GM18508 (cell line): ENCODE results near the gene FAM219A.
"Not testable (repeated sequence)": the region's sequence is repeated elsewhere in the genome, so short reads cannot be mapped to it uniquely, and the experiment has no call there.

Experiments
- ATAC-seq: cut with Tn5 transposase; IDR thresholded peaks from one replicate; pipeline ENCODE4 v1.9.1; 2021; ENCODE audit warnings: moderate number of reproducible peaks; ENCODE audit not compliant: insufficient read depth, unreplicated experiment

The FAM219A gene

GRCh38 chr9:34379334-34380033, 78.9 kb downstream of the FAM219A start:
- ATAC-seq: no peak

DNA sequence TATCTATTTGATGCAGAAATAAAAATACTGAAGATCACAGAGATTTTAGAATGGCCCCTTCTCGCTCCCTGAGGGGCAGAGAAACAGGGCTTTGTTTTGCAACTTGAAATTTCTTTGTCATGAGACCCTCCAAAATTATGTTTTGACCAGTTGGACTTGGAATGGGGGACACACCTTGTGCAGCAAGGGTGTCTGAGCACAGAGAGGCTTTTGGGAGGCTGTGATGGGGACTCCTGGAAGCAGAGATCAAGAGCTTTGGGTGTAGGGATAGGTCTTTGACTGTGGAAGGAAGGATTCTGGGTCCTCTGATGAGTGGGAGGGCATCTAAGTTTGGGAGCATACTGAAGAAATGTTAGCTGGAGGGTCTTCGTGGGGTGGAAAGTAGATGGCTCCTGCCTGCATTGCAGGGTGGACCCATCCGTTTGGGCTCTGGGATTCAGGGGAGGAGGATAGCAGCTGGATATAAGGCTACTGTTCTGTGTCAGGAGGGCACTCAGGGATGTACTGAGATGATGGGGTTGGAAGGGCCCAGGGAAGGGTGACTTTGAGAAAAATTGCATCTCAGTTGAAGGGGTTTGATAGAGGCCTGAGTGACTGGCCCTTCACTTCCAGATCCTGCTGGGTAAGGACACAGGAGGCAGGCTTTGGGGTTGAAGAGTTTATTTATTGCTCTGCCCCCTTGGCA, 79.9 kb downstream of the FAM219A start:
- no peak for ATAC-seq

DNA sequence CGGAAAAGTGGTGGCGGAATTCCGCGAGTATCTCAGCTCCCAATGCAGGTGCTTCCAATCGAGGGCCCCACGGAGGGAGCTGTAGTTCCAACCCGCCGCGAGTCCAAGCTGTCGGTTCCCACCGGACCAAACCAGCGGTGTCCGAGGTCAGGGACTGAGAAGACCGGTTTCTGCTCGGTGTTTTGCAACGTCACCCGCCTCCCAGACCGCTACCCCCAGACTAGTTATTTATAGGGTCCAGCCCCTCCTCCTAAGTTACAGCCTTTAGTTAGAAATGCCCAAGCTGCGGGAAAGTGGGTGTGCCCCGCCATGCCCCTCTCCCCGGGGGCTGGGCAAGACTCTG, 81.0 kb downstream of the FAM219A start:
- ATAC-seq: no peak

DNA sequence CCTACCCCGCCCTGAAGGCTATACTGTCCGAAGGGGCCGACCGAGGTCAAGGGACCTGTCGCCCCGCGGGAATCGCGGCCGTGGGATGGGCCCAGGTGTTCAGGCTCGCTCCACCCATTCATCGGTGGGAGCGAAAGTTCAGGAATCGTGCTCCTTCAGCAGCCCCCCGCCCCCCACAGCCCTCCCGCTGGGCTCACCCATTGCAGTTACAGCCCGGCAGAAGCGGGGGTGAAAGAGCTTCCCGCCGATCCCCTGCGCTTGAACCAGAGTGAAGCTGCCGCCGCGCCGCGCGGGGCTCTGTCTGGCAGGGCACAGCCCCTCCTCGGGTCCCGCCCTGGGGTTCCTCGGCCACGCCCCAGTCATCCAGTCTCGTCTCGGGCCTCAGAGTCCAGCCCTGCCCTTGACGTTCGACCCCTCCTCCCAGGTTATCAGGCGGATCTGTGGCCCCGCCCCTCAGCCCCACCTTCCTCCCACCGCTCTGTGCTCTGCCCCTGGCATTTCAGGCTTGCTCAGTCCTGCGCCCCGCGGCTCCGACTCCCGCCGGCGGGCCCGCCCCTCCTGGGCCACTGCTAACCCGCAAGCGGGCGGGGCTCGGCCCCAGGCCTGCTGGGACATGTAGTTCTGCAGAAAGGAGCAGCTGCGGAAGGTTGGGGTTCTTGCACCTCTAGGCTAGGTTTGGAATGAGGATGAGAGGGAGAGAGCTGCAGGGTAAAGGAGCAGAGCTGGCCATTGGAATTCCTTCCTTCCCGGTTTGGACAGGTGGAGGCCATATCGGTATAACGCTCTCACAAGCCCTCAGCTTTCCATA, 81.6 kb downstream of the FAM219A start, which contains the start of gene MYORG:
Gene MYORG (minus strand): TSS at position 303 of the 808 bp plus-strand sequence. CDS start 3,955 bp downstream, outside the sequence.
- ATAC-seq: peak; percentile 71

DNA sequence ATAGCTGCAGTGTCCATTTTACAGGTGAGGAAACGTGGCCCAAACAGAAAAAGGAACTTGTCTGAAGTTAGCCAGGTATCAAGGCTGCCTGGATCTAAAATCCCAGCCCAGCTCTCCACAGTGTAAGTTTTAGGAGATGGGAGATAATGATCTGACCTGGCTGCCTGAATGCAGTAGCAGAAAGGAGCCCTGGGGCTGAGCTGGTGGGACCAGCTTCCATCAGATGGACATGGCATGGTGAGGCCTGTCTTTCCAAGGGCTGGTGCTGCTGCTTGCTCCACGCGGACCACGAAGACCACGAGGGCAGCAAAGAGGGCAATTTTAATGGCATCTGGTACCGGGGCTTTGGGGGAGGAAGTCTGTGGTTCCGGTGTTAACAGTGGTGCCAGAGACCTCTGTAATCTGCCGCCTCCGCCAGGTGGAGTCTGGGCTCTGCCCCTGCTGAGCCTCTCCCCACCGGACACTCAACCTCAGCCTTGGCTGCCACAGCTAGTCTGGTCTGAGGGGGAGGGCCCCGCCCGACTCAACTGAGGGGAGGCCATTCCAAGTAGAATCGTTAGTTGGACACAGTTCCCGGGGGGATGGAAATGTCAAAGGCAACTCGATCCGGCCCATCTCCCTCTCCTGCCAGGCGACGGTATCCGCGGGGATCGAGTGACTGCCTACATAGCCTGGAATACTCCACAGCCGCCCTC, 82.3 kb downstream of the FAM219A start:
- ATAC-seq: no peak

- no peak for ATAC-seq
Observed at GRCh38 chr9:34374905-34375552, 83.3 kb downstream of the FAM219A start.

GRCh38 chr9:34374339-34374738, 84.0 kb downstream of the FAM219A start:
- no peak for ATAC-seq

DNA sequence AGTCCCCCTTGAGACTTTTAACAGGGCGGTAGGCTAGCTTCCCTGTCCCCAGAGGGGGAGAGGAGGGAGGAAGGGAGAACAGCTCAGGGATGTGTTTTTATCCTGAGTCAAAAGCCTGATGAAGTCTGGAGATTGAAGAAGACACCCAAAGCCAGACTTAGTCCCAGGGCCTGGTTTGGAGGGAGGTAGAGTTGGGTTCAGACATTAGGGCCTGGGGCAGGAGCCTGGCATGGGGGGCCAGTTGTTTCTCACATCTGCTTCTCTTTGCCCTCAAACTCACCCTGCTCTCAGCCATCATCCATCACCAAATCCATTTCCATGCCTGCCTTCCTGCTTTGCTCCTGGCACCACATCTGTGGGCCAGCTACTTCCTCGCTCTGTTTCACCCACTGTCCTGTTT, 84.6 kb downstream of the FAM219A start:
- no peak for ATAC-seq

DNA sequence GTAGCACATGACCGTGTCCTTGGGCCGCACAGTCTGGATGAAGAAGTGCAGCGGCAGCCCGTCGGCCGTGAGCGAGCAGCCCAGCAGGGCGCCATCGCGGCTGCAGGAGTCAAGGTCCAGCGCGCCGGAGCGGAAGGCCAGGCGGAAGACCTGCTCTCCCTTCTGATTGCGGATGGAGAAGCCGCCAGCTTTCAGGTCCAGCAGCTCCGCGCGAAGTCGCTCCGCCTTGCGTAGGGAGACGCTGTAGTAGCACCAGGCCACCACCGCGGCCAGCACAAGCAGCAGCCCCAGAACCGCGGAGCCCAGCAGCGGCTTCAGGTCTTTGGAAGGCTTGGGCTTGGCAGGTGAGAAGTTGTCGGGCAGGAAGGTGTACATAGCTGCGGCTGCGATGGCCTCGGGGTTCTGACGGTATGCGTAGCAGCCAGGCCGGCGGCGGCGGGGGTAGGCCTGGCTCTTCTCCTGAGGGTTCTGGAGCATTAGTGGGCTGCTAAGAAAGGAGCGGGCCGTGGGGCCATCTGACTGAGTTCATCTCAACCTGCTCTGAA, 85.8 kb downstream of the FAM219A start:
- no peak for ATAC-seq

- ATAC-seq: no peak
Observed at GRCh38 chr9:34371886-34372466, 86.4 kb downstream of the FAM219A start.

GRCh38 chr9:34370970-34371880, 87.1 kb downstream of the FAM219A start:
- no peak for ATAC-seq

- ATAC-seq: no peak
Observed at GRCh38 chr9:34370335-34370969, 87.9 kb downstream of the FAM219A start.

- ATAC-seq: no peak
Observed at GRCh38 chr9:34369636-34370035, 88.7 kb downstream of the FAM219A start.

- ATAC-seq: not testable (repeated sequence)
Observed at GRCh38 chr9:34368796-34369195, 89.6 kb downstream of the FAM219A start.

DNA sequence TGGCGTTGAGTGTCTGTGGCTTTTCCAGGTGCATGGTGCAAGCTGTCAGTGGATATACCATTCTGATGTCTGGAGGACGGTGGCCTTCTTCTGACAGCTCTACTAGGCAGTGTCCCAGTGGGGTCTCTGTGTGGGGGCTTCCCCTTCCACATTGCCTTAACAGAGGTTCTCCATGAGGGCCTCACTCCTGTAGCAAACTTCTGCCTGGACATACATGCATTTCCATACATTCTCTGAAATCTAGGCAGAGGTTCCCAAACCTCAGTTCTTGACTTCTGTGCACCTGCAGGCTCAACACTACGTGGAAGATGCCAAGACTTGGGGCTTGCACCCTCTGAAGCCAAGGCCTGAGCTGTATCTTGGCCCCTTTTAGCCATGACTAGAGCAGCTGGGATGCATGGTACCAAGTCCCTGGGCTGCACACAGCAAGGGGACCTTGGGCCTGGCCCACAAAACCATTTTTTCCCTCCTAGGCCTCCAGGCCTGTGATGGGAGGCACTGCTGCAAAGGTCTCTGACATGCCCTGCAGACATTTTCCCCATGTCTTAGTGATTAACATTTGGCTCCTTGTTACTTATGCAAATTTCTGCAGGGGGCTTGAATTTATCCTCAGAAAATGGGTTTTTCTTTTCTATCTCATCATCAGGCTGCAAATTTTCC, 90.5 kb downstream of the FAM219A start:
- ATAC-seq: not testable (repeated sequence)

DNA sequence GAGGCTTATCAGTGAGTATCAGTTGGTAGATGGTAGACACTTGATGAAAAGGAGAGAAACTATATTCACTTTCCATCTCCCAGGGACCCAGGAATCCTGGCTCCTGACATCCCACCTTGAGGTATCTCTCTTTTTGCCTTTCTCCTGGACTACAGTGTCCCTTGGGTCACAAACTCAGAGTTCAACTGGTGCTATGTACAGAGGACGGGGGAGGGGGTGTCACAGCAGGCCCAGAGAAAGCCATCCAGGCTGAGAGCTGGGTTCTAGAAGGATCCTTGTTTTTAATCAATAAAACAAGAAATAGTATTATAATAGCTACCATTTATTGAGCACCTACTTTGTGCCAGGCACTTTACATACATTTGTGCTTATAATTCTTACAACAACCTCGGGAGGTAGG, 92.0 kb downstream of the FAM219A start:
- no peak for ATAC-seq

GRCh38 chr9:34365282-34365681, 93.1 kb downstream of the FAM219A start:
- ATAC-seq: no peak
